Measurements from ENCODE around the gene TMEM37.

TMEM37 gene

DNA sequence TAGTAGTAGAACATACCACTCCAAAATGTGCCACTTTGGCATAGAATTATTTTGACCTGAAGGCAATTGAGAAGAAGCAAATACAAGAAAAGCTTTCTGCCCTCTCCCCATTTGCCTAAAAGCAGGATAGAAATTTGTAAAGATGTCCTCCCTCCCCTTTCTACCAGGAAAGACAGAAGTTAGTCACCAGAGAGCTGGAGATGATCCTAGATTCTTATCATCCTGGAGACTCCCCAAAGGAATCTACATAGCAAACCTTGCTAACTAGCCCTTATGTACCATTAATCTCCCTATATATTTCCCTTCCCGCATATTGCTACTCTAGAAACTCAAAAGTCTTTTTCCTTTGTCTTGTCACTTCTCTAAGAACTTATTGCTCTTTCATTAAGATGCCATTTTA, 12.6 kb upstream of the TMEM37 start:
- DNase-seq, result no peak

GRCh38 chr2:119419803-119420508, 11.7 kb upstream of the TMEM37 start:
- DNase-seq, result no peak

- DNase-seq, result no peak
Measured at GRCh38 chr2:119421304-119421703, 10.3 kb upstream of the TMEM37 start.

DNA sequence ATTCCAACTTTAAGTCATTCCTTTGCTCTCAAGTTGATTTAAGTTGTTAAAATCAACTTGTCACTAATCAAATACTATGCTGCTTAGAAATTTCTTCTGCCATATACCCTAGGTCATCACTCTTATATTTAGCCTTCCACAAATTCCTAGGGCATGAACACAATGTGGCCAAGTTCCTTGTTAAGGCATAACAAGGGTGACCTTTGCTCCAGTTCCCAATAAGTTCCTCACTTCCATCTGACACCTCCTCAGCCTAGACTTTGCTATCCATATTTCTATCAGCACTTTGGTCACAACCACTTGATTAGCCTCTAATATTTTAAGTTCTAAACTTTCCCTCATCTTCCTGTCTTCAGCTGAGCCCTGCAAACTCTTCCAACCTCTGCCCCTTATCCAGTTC, 9.9 kb upstream of the TMEM37 start:
- no peak for DNase-seq

- DNase-seq, result no peak
Measured at GRCh38 chr2:119422360-119423107, 9.1 kb upstream of the TMEM37 start.

DNA sequence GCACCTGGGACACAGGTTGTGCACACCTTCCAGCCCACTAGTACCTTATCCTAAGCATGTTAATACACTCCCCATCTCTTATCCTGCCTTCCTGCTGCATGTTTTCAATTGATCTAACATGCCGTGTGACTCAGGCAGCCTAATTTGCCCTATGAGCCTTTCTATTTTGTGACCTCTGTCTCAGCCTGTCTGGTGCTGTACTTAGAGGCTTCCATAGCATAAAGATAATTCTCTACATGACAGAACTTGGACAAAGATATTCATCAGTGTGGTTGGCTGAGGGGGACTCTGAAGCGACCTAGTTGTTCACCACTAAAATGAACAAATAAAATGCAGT, 8.6 kb upstream of the TMEM37 start:
- DNase-seq, result no peak

DNA sequence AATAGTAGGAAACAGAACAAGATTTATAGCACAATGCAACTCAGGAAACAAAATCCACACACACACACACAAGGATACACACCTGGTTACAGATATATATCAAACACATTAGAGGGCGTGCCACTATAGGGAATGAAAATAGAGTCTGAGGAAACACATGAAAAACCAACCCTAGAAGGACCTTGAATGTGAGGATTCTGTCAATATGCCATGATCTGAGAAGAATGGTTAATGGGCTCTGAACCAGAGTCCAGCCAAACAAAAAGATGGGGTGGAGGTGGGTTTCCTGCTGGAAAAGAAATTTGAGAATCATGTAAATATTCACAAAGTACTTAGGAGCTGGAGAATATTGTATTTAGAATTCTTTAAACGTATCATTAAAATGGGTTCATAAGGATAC, 7.8 kb upstream of the TMEM37 start:
- DNase-seq, result no peak

DNA sequence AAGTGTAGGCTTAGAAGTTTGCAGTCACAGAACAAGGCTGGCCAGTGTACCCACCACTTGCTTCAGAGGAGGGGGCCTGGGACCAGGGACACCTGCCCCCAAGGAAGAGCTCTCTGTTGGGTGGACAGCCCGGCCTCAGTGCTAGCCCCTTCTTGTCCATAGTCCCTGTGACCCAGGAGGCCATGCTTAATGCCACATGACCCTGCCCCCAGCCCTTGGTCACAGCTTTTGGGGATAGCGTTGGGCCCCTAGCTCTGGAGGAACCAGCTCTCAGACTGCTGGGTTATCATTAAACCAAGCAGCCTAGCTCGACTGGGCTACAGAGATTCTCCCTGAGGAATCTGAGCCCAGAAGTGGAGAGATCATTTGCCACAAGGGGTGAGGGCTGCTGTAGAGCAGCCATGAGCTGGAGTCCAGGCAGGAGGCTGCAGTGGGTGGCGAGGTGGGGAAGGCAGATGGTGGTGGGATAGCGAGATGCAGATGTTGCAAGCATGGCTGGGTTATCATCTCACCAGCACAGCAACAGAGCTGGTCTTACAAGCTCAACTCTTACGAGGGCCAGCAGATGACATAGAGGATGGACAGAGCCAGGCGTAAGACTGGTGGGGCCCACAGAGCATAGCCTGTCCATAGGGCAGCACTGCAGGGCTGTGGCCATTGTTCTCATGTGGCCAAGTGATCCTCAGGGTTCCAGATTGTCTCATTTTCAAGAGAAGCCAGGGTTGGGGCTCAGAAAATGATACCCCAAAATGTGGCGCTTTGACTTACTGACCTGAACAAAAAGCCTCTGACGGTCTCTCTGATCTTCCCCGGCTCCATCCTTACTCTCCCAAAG, 7.2 kb upstream of the TMEM37 start:
- no peak for DNase-seq

DNA sequence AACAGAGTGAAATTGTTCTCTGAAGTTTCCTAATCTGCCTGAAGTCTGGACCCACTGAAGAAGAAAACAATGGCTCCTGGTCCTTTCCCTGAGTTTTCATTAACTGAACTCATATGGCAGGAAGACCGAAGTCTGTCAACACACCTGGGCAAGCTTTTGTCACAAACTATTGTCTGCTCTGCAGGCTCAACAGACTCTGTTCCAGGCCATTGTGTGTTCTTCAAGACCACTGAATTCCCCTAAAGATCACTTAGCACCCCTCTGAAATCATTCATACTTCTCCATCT, 6.6 kb upstream of the TMEM37 start:
- DNase-seq, result no peak

DNA sequence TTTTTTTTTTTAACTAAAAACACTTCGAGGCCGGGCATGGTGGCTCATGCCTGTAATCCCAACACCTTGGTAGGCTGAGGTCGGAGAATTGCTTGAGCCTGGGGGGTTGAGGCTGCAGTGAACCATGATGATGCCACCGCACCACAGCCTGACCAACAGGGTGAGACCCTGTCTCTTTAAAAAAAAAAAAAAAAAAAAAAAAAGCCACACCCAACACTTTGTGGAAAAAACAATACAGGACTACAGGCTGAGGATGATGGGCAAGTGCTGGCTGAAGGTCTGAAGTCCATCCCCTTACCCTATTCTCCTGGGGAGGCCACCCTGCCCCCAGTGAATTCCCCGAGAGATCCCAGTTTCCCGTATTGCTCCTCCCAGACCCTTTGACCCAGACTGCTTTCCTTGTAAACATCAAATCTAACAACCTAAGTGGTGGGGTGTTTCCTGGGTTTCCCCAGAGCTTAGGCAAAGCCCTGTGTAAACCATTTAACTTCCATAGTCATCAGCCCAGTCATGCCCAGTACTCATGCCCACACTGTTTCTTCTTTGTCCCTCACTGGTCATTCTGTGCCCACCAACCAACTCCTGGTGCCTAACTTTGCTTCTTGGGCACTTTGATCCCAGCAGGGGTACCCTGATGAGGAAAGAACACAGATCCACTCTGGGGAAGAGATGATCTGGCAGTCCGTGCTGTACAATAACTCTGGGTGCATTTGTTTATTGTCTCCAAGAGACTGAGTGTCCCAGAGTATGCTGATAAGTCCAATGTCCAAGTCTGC, 5.8 kb upstream of the TMEM37 start:
- no peak for DNase-seq

GRCh38 chr2:119426396-119426675, 5.3 kb upstream of the TMEM37 start:
- DNase-seq, result no peak

GRCh38 chr2:119426801-119427395, 4.8 kb upstream of the TMEM37 start:
- DNase-seq, result no peak

GRCh38 chr2:119427756-119428155, 3.9 kb upstream of the TMEM37 start:
- no peak for DNase-seq

DNA sequence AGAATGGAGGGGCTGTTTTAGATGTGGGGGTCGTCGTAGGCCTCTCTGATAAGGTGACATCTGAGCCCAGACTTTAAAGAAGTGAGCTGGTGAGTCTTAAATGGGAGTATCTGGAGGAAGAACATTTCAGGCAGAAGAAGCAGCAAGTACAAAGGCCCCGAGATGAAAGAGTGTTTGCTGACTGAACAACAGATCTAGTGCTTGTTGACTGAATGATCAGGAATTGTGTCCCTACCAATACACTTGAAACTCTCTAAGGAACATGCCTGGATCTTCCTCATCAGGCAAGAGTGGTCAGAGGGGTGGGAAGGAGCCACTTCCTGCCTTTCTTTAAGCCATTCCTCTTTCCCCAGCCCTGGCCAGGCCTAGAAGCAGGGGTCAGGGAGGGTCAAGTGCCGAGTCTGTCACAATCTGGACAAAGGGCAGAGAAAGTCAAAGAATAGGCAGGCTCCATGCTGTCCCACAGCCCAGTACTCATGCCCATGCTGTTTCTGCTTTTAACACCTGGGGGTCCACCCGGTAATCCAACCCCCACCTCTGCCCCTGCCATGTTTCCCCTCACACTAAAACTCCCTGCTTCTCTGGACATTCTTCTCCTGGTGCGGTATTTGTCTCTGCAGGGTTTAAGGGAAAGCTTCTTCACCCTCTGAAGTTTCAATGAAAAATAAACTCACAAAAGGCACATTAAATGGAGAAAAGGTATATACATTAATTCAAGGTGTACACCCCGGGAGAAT, 3.0 kb upstream of the TMEM37 start:
- DNase-seq, result no peak

GRCh38 chr2:119429225-119429981, 2.3 kb upstream of the TMEM37 start:
- no peak for DNase-seq

DNA sequence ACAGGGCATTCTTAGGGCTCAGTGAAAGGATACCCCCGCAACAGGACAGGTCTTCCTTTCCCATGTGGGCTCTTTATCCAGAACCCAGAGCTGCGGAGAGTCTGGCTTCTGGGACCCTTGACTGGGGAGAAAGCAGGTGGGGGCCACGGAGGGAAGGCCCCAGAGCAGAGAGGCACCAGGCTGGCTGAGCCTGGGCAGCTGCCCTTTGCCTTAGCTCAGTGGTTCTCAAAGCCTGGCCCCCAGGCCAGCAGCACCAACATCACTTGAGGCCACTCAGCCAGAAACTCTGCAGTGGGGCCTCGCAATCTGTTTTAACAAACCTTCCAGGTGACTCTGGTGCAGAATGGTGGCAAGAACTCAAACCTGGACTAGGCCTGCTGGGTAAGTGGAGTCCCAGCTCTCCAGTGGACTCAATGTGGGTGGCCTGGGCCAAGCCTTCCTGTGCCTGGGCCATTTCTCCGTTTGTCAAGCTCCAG, 1.6 kb upstream of the TMEM37 start:
- DNase-seq, result no peak

- DNase-seq, result no peak
Measured at GRCh38 chr2:119431976-119432850, 559 bp downstream of the TMEM37 start.

GRCh38 chr2:119432851-119433522, 1.3 kb downstream of the TMEM37 start:
- DNase-seq, result no peak

- DNase-seq, result no peak
Measured at GRCh38 chr2:119433636-119434327, 2.1 kb downstream of the TMEM37 start.

Data from NCI-H510A treated with DMSO at 0.1 percent for 48 hours (cell line).